ENCODE results near the gene BLNK.

BLNK gene

DNA sequence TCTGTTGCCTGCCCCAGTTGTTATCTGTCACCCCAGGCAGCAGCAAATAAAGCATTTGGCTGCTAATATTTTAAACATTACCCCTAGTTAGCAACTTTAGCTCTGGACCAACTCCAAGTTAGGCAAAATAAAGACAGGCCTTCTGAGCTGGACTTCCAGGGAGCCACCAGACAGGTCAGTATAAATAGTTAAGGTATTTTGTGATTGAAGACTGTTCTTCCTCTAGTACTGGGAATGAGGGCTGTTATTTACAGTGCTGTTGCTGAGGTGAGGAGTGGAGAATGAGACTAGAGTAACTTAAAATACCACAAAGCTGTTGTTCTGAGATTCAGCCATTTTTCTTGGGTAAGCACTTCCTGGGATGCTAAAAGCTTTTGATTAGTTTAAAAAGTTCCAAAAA lies 101.1 kb downstream of the BLNK start:
- Histone ChIP-seq H3K27me3 (ENCODE audit: control insufficient read depth in 2 of 2, insufficient read depth in 2 of 2, low read length in 2 of 2) (no peaks in the 10 kb centered on the region), H3K9me3 (ENCODE audit: control insufficient read depth in 2 of 2, low read length in 2 of 2) (peaks cover 0 to 2% of the 10 kb centered on the region in 2 donors), H3K27ac (ENCODE audit: low read depth in 2 of 2, low read length in 2 of 2) (no peak overlapping the region), H3K9ac (ENCODE audit: low read depth in 1 of 2, low read length in 2 of 2) (no peak overlapping the region), H3K4me3 (ENCODE audit: low read length in 2 of 2) (no peak overlapping the region), H3K4me1 (ENCODE audit: control insufficient read depth in 2 of 2, insufficient read depth in 2 of 2, low read length in 2 of 2) (no peaks in the 10 kb centered on the region), H3K36me3 (ENCODE audit: control insufficient read depth in 2 of 2, insufficient read depth in 2 of 2, low read length in 2 of 2) (no peaks in the 10 kb centered on the region)

DNA sequence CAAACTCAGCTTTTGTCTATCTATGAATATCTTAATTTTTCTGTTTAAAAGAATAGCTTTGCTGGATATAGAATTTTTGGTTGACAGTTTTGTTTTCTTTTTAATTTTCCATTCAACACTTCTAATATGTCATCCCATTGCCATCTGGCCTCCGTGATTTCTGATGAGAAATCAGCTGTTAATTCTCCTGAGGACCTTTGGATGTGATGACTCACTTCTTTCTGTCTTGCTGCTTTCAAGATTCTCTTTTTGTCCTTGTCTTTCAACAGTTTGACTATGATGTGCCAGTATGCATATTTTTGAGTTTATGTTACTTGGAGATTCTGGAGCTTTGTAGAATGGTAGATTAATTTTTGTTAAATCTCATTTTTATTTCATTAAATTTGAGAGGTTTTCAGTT lies 102.8 kb downstream of the BLNK start:
- peaks cover 0 to 2% of the 10 kb centered on the region in 2 donors for H3K9me3 ChIP-seq (ENCODE audit: control insufficient read depth in 2 of 2, low read length in 2 of 2)
- no peaks in the 10 kb centered on the region for H3K4me1 ChIP-seq (ENCODE audit: control insufficient read depth in 2 of 2, insufficient read depth in 2 of 2, low read length in 2 of 2)
- H3K27me3 ChIP-seq (ENCODE audit: control insufficient read depth in 2 of 2, insufficient read depth in 2 of 2, low read length in 2 of 2), result no peaks in the 10 kb centered on the region

DNA sequence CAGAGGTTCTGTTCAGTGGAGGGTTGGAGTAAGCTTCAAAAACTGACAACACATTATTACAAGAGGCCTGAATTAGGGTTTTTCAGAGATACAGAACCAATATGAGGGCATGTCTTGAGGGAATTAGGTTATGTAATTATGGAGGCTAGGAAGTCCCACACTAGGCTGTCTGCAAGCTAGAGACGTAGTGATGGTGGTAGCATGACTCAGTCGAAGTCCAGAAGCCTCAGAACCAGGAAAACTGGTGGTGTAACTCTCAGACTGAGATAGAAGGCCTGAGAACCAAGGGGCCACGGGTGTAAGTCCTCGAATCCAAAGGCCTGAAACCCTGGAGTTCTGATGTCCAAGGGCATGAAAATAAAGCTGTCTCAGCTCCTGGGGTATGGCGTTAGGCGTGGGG lies 105.6 kb downstream of the BLNK start:
- H3K4me3 ChIP-seq (ENCODE audit: low read length in 2 of 2), result no peak overlapping the region
- H3K4me1 ChIP-seq (ENCODE audit: control insufficient read depth in 2 of 2, insufficient read depth in 2 of 2, low read length in 2 of 2), result no peaks in the 10 kb centered on the region
- H3K27me3 ChIP-seq (ENCODE audit: control insufficient read depth in 2 of 2, insufficient read depth in 2 of 2, low read length in 2 of 2), result no peaks in the 10 kb centered on the region
- peaks cover 0 to 2% of the 10 kb centered on the region in 2 donors for H3K9me3 ChIP-seq (ENCODE audit: control insufficient read depth in 2 of 2, low read length in 2 of 2)
- no peak overlapping the region for H3K27ac ChIP-seq (ENCODE audit: low read depth in 2 of 2, low read length in 2 of 2)
- H3K9ac ChIP-seq (ENCODE audit: low read depth in 1 of 2, low read length in 2 of 2), result no peak overlapping the region
- peaks cover 2 to 3% of the 10 kb centered on the region in 2 donors for H3K36me3 ChIP-seq (ENCODE audit: control insufficient read depth in 2 of 2, insufficient read depth in 2 of 2, low read length in 2 of 2)

More for the DNA sequence above, 102.8 kb downstream of the BLNK start:
- no peak overlapping the region for H3K27ac ChIP-seq (ENCODE audit: low read depth in 2 of 2, low read length in 2 of 2)
- no peak overlapping the region for H3K4me3 ChIP-seq (ENCODE audit: low read length in 2 of 2)
- H3K36me3 ChIP-seq (ENCODE audit: control insufficient read depth in 2 of 2, insufficient read depth in 2 of 2, low read length in 2 of 2), result no peaks in the 10 kb centered on the region
- H3K9ac ChIP-seq (ENCODE audit: low read depth in 1 of 2, low read length in 2 of 2), result no peak overlapping the region

DNA sequence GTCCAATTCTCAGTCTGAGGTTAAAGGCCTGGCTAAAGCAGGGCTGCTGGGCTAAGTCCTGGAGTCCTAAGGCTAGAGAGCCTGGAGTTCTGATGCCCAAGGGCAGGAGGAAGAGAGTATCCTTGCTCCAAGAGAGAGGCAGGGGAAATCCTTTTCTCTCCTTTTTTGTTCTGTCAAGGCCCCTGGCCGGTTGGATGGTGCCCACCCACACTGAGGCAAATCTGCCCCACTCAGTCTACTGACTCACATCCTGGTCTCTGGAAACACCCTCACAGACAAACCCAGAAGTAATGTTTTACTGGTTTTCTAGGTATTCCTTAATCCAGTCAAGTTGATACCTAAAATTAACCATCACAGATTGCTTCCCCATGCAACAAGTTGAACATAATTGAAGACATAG lies 118.3 kb downstream of the BLNK start:
- no peak overlapping the region for H3K4me3 ChIP-seq (ENCODE audit: low read length in 2 of 2)
- H3K4me1 ChIP-seq (ENCODE audit: control insufficient read depth in 2 of 2, insufficient read depth in 2 of 2, low read length in 2 of 2), result no peaks in the 10 kb centered on the region
- no peak overlapping the region for H3K9ac ChIP-seq (ENCODE audit: low read depth in 1 of 2, low read length in 2 of 2)
- H3K36me3 ChIP-seq (ENCODE audit: control insufficient read depth in 2 of 2, insufficient read depth in 2 of 2, low read length in 2 of 2), result peaks cover 57% of the 10 kb centered on the region in 2 donors
- H3K27me3 ChIP-seq (ENCODE audit: control insufficient read depth in 2 of 2, insufficient read depth in 2 of 2, low read length in 2 of 2), result no peaks in the 10 kb centered on the region
- H3K27ac ChIP-seq (ENCODE audit: low read depth in 2 of 2, low read length in 2 of 2), result no peak overlapping the region
- H3K9me3 ChIP-seq (ENCODE audit: control insufficient read depth in 2 of 2, low read length in 2 of 2), result no peaks in the 10 kb centered on the region

DNA sequence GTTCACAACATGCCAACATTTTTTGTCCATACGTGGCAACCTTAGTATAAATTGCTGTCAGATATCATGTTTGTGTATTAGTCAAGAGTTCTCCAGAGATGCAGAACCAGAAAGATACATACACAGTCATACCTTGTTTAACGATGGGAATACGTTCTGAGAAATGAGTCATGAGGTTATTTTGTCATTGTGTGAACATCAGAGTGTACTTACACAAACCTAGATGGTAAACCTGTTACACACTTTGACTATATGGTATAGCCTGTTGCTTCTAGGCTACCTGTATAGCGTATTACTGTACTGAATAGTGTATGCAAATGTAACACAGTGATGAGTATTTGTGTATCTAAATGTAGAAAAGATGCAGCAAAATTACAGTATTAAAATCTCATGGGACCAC lies 118.9 kb downstream of the BLNK start:
- H3K36me3 ChIP-seq (ENCODE audit: control insufficient read depth in 2 of 2, insufficient read depth in 2 of 2, low read length in 2 of 2), result peaks cover 53% of the 10 kb centered on the region in 2 donors
- no peak overlapping the region for H3K4me3 ChIP-seq (ENCODE audit: low read length in 2 of 2)
- H3K27ac ChIP-seq (ENCODE audit: low read depth in 2 of 2, low read length in 2 of 2), result no peak overlapping the region
- no peaks in the 10 kb centered on the region for H3K4me1 ChIP-seq (ENCODE audit: control insufficient read depth in 2 of 2, insufficient read depth in 2 of 2, low read length in 2 of 2)
- no peaks in the 10 kb centered on the region for H3K27me3 ChIP-seq (ENCODE audit: control insufficient read depth in 2 of 2, insufficient read depth in 2 of 2, low read length in 2 of 2)
- no peaks in the 10 kb centered on the region for H3K9me3 ChIP-seq (ENCODE audit: control insufficient read depth in 2 of 2, low read length in 2 of 2)
- no peak overlapping the region for H3K9ac ChIP-seq (ENCODE audit: low read depth in 1 of 2, low read length in 2 of 2)
